SK-N-SH (cell line): Measurements from ENCODE around the gene FCHO2. TPM values are rescaled to one million over a fixed set of nuclear protein-coding genes. Genes with fewer than 3 reads are reported as not detected.

Source experiments
- CTCF ChIA-PET: fragments of 300-600, 350-600 bp; formaldehyde crosslinking; extraction: SDS; loops from one replicate; lab custom pipeline; 2021; lab: Yijun Ruan, JAX
- POLR2A ChIA-PET: fragments of 350-600 bp; sonication (Branson Sonifier 250); formaldehyde crosslinking; extraction: SDS; loops from one replicate; lab custom pipeline; 2020; ENCODE audit warnings: antibody characterized with exemption, inconsistent platforms; lab: Yijun Ruan, JAX
- DNase-seq: peaks from one replicate; pipeline ENCODE4 v3.0.0; 2012
- H2AFZ ChIP-seq: fragments of 200-600 bp; sonication (generic); 2 replicates; pipeline ENCODE4 v1.8.1; 2016; ENCODE audit warnings: antibody characterized with exemption, mild to moderate bottlenecking, low read depth
- H3F3A ChIP-seq: fragments of 200-600 bp; sonication (generic); replicated peaks from 2 replicates; pipeline ENCODE3; 2016; ENCODE audit warnings: antibody characterized with exemption, mild to moderate bottlenecking; ENCODE audit not compliant: insufficient read depth
- H3K27ac ChIP-seq, 2 experiments: fragments of 200-500 bp in 1 of 2; fragments of 200-600 bp in 1 of 2; sonication (Bioruptor generic) in 1 of 2; sonication (generic), shearing (Covaris generic) in 1 of 2; 2 replicates each; pipeline versions ENCODE4 v1.5.1 to v1.6.1; 2014 to 2016; ENCODE audit warnings: low read depth in 2 of 2, inconsistent platforms in 1 of 2, low read length in 1 of 2, mild to moderate bottlenecking in 1 of 2, mixed read lengths in 1 of 2
- H3K27me3 ChIP-seq: fragments of 200-600 bp; sonication (generic), shearing (Covaris generic); 2 replicates; pipeline ENCODE4 v1.6.1; 2016; ENCODE audit warnings: mixed run types; ENCODE audit not compliant: insufficient read depth
- H3K36me3 ChIP-seq, 2 experiments: fragments of 200-500 bp in 1 of 2; fragments of 200-600 bp in 1 of 2; sonication (Bioruptor generic) in 1 of 2; sonication (generic) in 1 of 2; replicated peaks in 1 of 2; 2 replicates each; pipeline versions ENCODE3 to v1.5.1; 2014 to 2016; ENCODE audit warnings: low read length in 1 of 2, mild to moderate bottlenecking in 1 of 2; ENCODE audit not compliant: insufficient read depth in 2 of 2, control insufficient read depth in 1 of 2
- H3K4me1 ChIP-seq, 2 experiments: fragments of 200-500 bp in 1 of 2; fragments of 200-600 bp in 1 of 2; sonication (Bioruptor generic) in 1 of 2; sonication (generic), shearing (Covaris generic) in 1 of 2; 2 replicates each; pipeline versions ENCODE4 v1.5.1 to v1.6.1; 2014 to 2016; ENCODE audit warnings: low read depth in 1 of 2, low read length in 1 of 2, mixed run types in 1 of 2; ENCODE audit not compliant: insufficient read depth in 2 of 2, control insufficient read depth in 1 of 2
- H3K4me2 ChIP-seq: fragments of 200-600 bp; sonication (generic), shearing (Covaris generic); 2 replicates; pipeline ENCODE4 v1.6.1; 2017; ENCODE audit warnings: mixed run types
- H3K4me3 ChIP-seq, 2 experiments: fragments of 200-500 bp in 1 of 2; fragments of 200-600 bp in 1 of 2; sonication (Bioruptor generic) in 1 of 2; sonication (generic), shearing (Covaris generic) in 1 of 2; 2 replicates each; pipeline versions ENCODE4 v1.5.1 to v1.8.1; 2014 to 2016; ENCODE audit warnings: low read depth in 2 of 2, inconsistent platforms in 1 of 2, low read length in 1 of 2, mild to moderate bottlenecking in 1 of 2, mixed read lengths in 1 of 2, moderate library complexity in 1 of 2
- H3K79me2 ChIP-seq: fragments of 200-600 bp; sonication (generic); 2 replicates; pipeline ENCODE4 v1.8.1; 2017; ENCODE audit warnings: mild to moderate bottlenecking; ENCODE audit not compliant: insufficient read depth
- H3K9ac ChIP-seq: fragments of 200-600 bp; sonication (generic); 2 replicates; pipeline ENCODE4 v1.6.1; 2017; ENCODE audit warnings: mixed run types
- H3K9me2 ChIP-seq: fragments of 200-600 bp; sonication (generic); 2 replicates; pipeline ENCODE4 v1.6.1; 2017; ENCODE audit warnings: mixed run types
- H3K9me3 ChIP-seq: fragments of 200-600 bp; sonication (generic); 2 replicates; pipeline ENCODE4 v1.6.1; 2017; ENCODE audit warnings: mixed run types, mild to moderate bottlenecking, moderate library complexity
- H4K20me1 ChIP-seq: fragments of 200-600 bp; sonication (generic); 2 replicates; pipeline ENCODE4 v1.6.1; 2017; ENCODE audit warnings: mild to moderate bottlenecking, mixed run types; ENCODE audit not compliant: insufficient read depth
- CTCF ChIP-seq: fragments of 200-600 bp; sonication (generic); IDR thresholded peaks from 2 replicates; pipeline ENCODE4 v1.6.1; 2017; ENCODE audit warnings: antibody characterized with exemption, mild to moderate bottlenecking, moderate library complexity
- EZH2phosphoT487 ChIP-seq: fragments of 200-600 bp; sonication (generic); IDR thresholded peaks from 2 replicates; pipeline ENCODE4 v1.6.1; 2017; ENCODE audit warnings: low read depth, mixed run types, mild to moderate bottlenecking, antibody characterized with exemption, moderate library complexity, borderline replicate concordance
- FOSL2 ChIP-seq: IDR thresholded peaks from 2 replicates; pipeline ENCODE4 v1.4.0; 2012; ENCODE audit warnings: low read depth, mild to moderate bottlenecking, moderate library complexity, borderline replicate concordance
- GATA2 ChIP-seq: sonication (generic); formaldehyde crosslinking; IDR thresholded peaks from 2 replicates; pipeline ENCODE4 v1.5.0; 2020; ENCODE audit warnings: mild to moderate bottlenecking, missing genetic modification reagents
- IRF3 ChIP-seq: fragments of 150-350 bp; IDR thresholded peaks from 2 replicates; pipeline ENCODE4 v1.6.1; 2016; ENCODE audit warnings: mild to moderate bottlenecking, low read depth, low read length
- MAX ChIP-seq: IDR thresholded peaks from 2 replicates; pipeline ENCODE4 v1.4.0; 2012; ENCODE audit warnings: low read depth
- SIN3A ChIP-seq: IDR thresholded peaks from 2 replicates; pipeline ENCODE4 v1.6.1; 2012; ENCODE audit warnings: low read depth, mild to moderate bottlenecking, low read length, moderate library complexity, borderline replicate concordance
- USF1 ChIP-seq: IDR thresholded peaks from 2 replicates; pipeline ENCODE4 v1.4.0; 2012; ENCODE audit warnings: low read depth, borderline replicate concordance
- ZBTB33 ChIP-seq: IDR thresholded peaks from 2 replicates; pipeline ENCODE4 v1.4.0; 2012; ENCODE audit warnings: low read depth, borderline replicate concordance
- WGBS: methylation state at CpG from one replicate; pipeline ENCODE4 v1.1.6; 2017; ENCODE audit warnings: low lambda C conversion rate; 5-methylcytosine and 5-hydroxymethylcytosine counted together
- polyA plus RNA-seq, 3 experiments: library from polyadenylated mRNA; depleted of rRNA; stranded (reverse); fragments of >200 nt; gene quantifications; 2 replicates each; pipeline ENCODE4 v1.2.3, GENCODE V29; 2012

FCHO2 gene
- polyA plus RNA-seq, 1 of the 3 experiments (the other 2 are of a cell fraction), result 5.2 TPM

- H3K4me1 ChIP-seq, result peaks cover 0 to 2% of the 10 kb centered on the region in 2 experiments; a peak in 1 of 4 replicates
- no peaks in the 10 kb centered on the region for H3K27me3 ChIP-seq
- no peaks in the 10 kb centered on the region for H3K79me2 ChIP-seq
- DNase-seq, result no peak
- H3K9me3 ChIP-seq, result no peaks in the 10 kb centered on the region
- H3K36me3 ChIP-seq, result no peaks in the 10 kb centered on the region
- whole genome bisulfite sequencing, result 88% methylated on average over 9 of the region's 15 CpGs
- no peak overlapping the region for H3K27ac ChIP-seq
- H3K4me3 ChIP-seq, result no peak overlapping the region
- no peaks in the 10 kb centered on the region for H4K20me1 ChIP-seq
- H3K9me2 ChIP-seq, result no peaks in the 10 kb centered on the region
- H2AFZ ChIP-seq, result no peak overlapping the region
- TF ChIP-seq FOSL2 (no peak), MAX (no peak), GATA2 (CRISPR knock-in tag) (no peak), CTCF (no peak)
- H3K4me2 ChIP-seq, result no peak overlapping the region
- no peaks in the 10 kb centered on the region for H3F3A ChIP-seq
- no peak overlapping the region for H3K9ac ChIP-seq
- ChIA-PET POLR2A (no interaction called here), CTCF (interaction anchor here (1.6 kb wide), 1 partner anchor 80 kb away, joined by 3 read pairs; no protein-coding TSS in a partner anchor)
Measured at GRCh38 chr5:73136055-73136562, 180.3 kb downstream of the FCHO2 start.

- WGBS, result 77% methylated on average over 8 of the region's 10 CpGs
- no peaks in the 10 kb centered on the region for H3K36me3 ChIP-seq
- TF ChIP-seq IRF3 (no peak), EZH2phosphoT487 (no peak), ZBTB33 (no peak), SIN3A (no peak), USF1 (no peak)
- ChIA-PET POLR2A (no interaction called here), CTCF (interaction anchor here (0.6 to 1.6 kb wide), 2 partner anchors 64 to 77 kb away, joined by 3 to 5 read pairs; no protein-coding TSS in a partner anchor)
- no peak overlapping the region for H2AFZ ChIP-seq
- H3K79me2 ChIP-seq, result no peaks in the 10 kb centered on the region
- H3K9ac ChIP-seq, result no peak overlapping the region
- H3K4me3 ChIP-seq, result no peak overlapping the region
- no peaks in the 10 kb centered on the region for H3K9me3 ChIP-seq
- H3K4me2 ChIP-seq, result no peak overlapping the region
- no peaks in the 10 kb centered on the region for H3F3A ChIP-seq
- no peak for DNase-seq
- H4K20me1 ChIP-seq, result no peaks in the 10 kb centered on the region
- H3K4me1 ChIP-seq, result peaks cover 0 to 2% of the 10 kb centered on the region in 2 experiments; a peak in 1 of 4 replicates
- H3K9me2 ChIP-seq, result no peaks in the 10 kb centered on the region
- no peak overlapping the region for H3K27ac ChIP-seq
- no peaks in the 10 kb centered on the region for H3K27me3 ChIP-seq
Measured at GRCh38 chr5:73137563-73138530, 182.0 kb downstream of the FCHO2 start.
